ENCODE data around the gene ATP2A1.

DNA sequence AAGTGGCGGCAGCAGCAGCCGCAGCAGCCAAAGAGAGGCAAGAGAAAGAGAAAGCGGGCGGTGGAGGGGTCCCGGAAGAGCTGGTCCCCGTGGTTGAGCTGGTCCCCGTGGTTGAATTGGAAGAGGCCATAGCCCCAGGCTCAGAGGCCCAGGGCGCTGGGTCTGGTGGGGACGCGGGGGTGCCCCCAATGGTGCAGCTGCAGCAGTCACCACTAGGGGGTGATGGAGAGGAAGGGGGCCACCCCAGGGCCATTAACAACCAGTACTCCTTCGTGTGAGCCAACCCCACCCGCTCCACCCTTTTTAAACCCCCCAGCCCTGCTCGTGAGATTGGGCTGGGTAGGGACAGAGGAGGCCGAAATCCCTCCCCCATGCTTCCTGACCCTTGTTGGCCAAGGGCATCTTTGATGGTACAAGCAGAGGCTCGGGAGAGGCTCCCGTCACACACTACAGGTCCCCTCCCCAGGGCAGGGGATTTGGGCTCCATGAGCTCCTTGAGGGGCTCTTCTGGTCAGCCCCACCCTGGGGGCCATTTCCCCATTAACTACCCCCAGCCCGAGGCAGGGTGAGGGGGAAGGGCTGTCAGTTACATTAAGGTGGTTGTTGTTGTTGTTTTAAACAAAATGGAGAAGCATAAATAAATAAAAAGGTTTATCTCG is 4.6 kb upstream of the ATP2A1 start:
- TF ChIP-seq ZNF274 (IDR thresholded peaks at IDR 0.05; ENCODE audit: low read depth, low read length) (no peak), YY1 (IDR thresholded peaks at IDR 0.05; ENCODE audit: insufficient read depth, insufficient read length) (no peak)

Data from NT2/D1 (cell line).